ENCODE measurements around the gene SNRNP25. TPM values are rescaled to one million over a fixed set of nuclear protein-coding genes. Genes with fewer than 3 reads are reported as not detected.
A peak's percentile ranks its signal among the peaks of the same experiment; 100 is the strongest.

The SNRNP25 gene
- total and polyA plus RNA-seq, 2 donors (not counting 1 experiment from before 2014, with no cell fraction given) = 25.5 to 32.8 TPM

GRCh38 chr16:38941-39892, 14.4 kb upstream of the SNRNP25 start:
- H2AFZ ChIP-seq (ENCODE audit: insufficient read depth, low read depth, low read length, poor library complexity, severe bottlenecking) = peak overlapping the region; percentile 36
- DNase-seq (peak; percentile 93), ATAC-seq (ENCODE audit: low read depth) (peak; percentile 86)
- no peaks in the 10 kb centered on the region for H3K27me3 Mint-ChIP-seq
- H3K4me2 ChIP-seq (replicated peaks; ENCODE audit: low read depth, low read length, poor library complexity, severe bottlenecking) = peak overlapping the region; percentile 68
- ChIA-PET CTCF (interaction anchor here (1.2 to 4.5 kb wide), 8 partner anchors 10 to 68 kb away, joined by 3 to 35 read pairs (median 6); partner anchors contain the start of genes POLR3K and SNRNP25), POLR2A (interaction anchor here (1.0 to 2.0 kb wide), 3 partner anchors 14 to 46 kb away, joined by 4 to 23 read pairs (median 4); partner anchors contain the start of genes POLR3K and SNRNP25)
- peak overlapping the region in 1 of 5 experiments; percentile 39 for H3K4me3 ChIP-seq (ENCODE audit: control extremely low read depth in 1 of 5, extremely low read depth in 1 of 5, insufficient read depth in 1 of 5, low read depth in 2 of 5, low read length in 4 of 5)
- peak overlapping the region; percentile 75 for H3K4me3 Mint-ChIP-seq
- peaks cover 4 to 28% of the 10 kb centered on the region in 2 experiments for H3K36me3 ChIP-seq (replicated peaks in 1 of 2; ENCODE audit: control extremely low read depth in 1 of 2, control insufficient read depth in 1 of 2, extremely low read depth in 1 of 2, insufficient read depth in 2 of 2, low read length in 1 of 2)
- WGBS (ENCODE audit: insufficient coverage) = 34% methylated on average over 5 of the region's 13 CpGs
- peak overlapping the region; percentile 91 to 99 for H3K27ac ChIP-seq (ENCODE audit: low read length in 2 of 2)
- H3K79me2 ChIP-seq (ENCODE audit: control insufficient read depth, insufficient read depth, low read length) = peaks cover 57% of the 10 kb centered on the region
- peaks cover 73% of the 10 kb centered on the region for H3K4me1 Mint-ChIP-seq
- intact Hi-C loops (cut with micrococcal nuclease) = loop anchor here (1.0 kb wide), 1 partner anchor 14 kb away; the partner anchor contains the start of genes POLR3K and SNRNP25
- H3K27me3 ChIP-seq (replicated peaks in 1 of 4; ENCODE audit: control extremely low read depth in 1 of 4, control insufficient read depth in 3 of 4, insufficient read depth in 4 of 4, low read length in 3 of 4) = no peaks in the 10 kb centered on the region
- peak overlapping the region; percentile 94 for H3K27ac Mint-ChIP-seq
- H4K20me1 ChIP-seq (ENCODE audit: control insufficient read depth, insufficient read depth, low read length, poor library complexity, severe bottlenecking) = no peaks in the 10 kb centered on the region
- H3K4me1 ChIP-seq (ENCODE audit: control insufficient read depth in 2 of 2, insufficient read depth in 2 of 2, low read length in 2 of 2) = peaks cover 57 to 69% of the 10 kb centered on the region in 2 donors
- TF ChIP-seq EZH2 (IDR thresholded peaks at IDR 0.05; ENCODE audit: borderline replicate concordance, insufficient read depth, low read depth, low read length, poor library complexity, severe bottlenecking) = no peak
- TF ChIP-seq CTCF (IDR thresholded peaks at IDR 0.05) = no peak
- H3K9ac ChIP-seq (ENCODE audit: low read length) = peak overlapping the region; percentile 64
- no peaks in the 10 kb centered on the region for H3K9me3 Mint-ChIP-seq (ENCODE audit: insufficient read depth)
- no peaks in the 10 kb centered on the region for H3K9me3 ChIP-seq (ENCODE audit: control extremely low read depth in 1 of 3, control insufficient read depth in 2 of 3, insufficient read depth in 1 of 3, low read length in 2 of 3)

Data from B cell (primary cell).